ENCODE measurements around the gene ZNF586.

Gene ZNF586

DNA sequence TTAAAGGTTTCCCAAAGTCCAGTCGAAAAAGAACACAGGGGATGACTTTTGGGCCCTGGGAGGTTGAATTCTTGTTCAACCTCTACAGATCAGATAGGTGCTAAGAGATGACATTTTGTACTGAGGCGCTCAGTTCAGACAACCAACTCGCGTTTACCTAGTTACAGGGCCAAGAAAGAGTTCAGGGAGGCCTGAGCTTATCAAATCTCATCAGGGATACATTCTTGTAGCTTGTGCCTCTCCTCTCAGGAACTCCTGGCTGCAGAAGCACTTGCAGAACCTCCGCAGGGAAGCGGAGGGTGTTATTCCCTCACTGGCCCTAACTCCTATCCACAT lies 22.0 kb upstream of the ZNF586 start:
- DNase-seq (ENCODE audit: low spot score) = no peak
- TF ChIP-seq, protein P1, sequence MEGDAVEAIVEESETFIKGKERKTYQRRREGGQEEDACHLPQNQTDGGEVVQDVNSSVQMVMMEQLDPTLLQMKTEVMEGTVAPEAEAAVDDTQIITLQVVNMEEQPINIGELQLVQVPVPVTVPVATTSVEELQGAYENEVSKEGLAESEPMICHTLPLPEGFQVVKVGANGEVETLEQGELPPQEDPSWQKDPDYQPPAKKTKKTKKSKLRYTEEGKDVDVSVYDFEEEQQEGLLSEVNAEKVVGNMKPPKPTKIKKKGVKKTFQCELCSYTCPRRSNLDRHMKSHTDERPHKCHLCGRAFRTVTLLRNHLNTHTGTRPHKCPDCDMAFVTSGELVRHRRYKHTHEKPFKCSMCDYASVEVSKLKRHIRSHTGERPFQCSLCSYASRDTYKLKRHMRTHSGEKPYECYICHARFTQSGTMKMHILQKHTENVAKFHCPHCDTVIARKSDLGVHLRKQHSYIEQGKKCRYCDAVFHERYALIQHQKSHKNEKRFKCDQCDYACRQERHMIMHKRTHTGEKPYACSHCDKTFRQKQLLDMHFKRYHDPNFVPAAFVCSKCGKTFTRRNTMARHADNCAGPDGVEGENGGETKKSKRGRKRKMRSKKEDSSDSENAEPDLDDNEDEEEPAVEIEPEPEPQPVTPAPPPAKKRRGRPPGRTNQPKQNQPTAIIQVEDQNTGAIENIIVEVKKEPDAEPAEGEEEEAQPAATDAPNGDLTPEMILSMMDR (IDR thresholded peaks at IDR 0.05; ENCODE audit: borderline replicate concordance, control extremely low read depth, extremely low read depth, insufficient read depth, missing control alignments) = no peak
- in situ Hi-C loops (cut with MboI; ENCODE audit: low sequenced_read_pairs, unreplicated experiment) = no loop called here

DNA sequence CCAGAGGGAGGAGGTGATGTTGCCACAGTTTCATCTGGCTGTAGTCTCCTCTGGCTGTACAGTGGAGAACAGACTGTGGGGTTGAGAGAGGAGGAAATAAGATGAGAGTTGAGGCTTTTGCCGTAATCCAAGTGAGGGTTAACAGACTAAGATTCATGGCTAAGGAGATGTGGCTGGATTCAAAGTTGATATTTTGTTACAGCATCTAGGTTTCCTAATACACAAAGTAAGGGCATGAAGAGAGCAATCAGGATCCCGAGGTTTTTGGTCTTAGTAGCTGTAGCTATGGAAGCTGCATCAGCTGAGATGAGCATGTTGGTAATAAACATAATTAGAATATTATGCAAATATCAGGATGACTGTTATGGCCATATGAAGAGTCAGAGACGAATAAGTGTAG lies 21.4 kb upstream of the ZNF586 start:
- in situ Hi-C loops (cut with MboI; ENCODE audit: low sequenced_read_pairs, unreplicated experiment) = no loop called here
- no peak for DNase-seq (ENCODE audit: low spot score)
- TF ChIP-seq, protein P1 (IDR thresholded peaks at IDR 0.05; ENCODE audit: borderline replicate concordance, control extremely low read depth, extremely low read depth, insufficient read depth, missing control alignments) = no peak

DNA sequence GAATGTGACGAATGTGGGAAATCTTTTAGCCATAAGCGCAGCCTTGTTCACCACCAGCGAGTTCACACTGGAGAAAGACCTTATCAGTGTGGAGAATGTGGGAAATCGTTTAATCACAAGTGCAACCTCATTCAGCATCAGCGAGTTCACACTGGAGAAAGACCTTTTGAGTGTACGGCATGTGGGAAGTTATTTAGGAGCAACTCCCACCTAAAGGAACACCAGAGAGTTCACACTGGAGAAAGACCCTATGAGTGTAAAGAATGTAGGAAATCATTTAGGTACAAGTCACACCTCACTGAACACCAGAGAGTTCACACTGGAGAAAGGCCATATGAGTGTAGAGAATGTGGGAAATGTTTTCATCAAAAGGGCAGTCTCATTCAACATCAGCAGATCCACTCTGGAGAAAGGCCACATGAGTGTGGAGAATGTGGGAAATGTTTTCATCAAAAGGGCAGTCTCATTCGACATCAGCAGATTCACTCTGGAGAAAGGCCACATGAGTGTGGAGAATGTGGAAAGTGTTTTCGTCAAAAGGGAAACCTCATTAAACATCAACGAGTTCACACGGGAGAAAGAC lies 15.3 kb upstream of the ZNF586 start:
- no peak for DNase-seq (ENCODE audit: low spot score)
- TF ChIP-seq, protein P1 (IDR thresholded peaks at IDR 0.05; ENCODE audit: borderline replicate concordance, control extremely low read depth, extremely low read depth, insufficient read depth, missing control alignments) = no peak
- in situ Hi-C loops (cut with MboI; ENCODE audit: low sequenced_read_pairs, unreplicated experiment) = no loop called here

DNA sequence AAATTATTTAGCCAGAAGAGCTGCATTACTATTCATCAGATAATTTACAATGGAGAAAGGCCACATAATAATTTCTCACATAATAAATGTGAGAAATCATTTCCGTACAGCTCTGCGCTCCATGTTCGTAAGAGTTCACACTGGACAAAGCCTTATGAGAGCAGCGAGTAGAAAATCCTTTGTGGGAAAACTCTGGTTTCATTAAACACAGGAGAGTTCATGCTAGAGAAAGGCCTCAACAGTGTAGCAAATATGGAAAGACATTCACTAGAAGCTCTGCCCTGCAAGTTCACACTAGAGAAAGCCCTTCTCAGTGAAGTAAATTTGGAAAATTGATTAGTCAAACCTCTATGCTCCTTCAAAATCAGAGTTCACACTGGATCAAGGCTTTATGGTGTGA lies 14.4 kb upstream of the ZNF586 start:
- TF ChIP-seq, protein P1 (IDR thresholded peaks at IDR 0.05; ENCODE audit: borderline replicate concordance, control extremely low read depth, extremely low read depth, insufficient read depth, missing control alignments) = no peak
- in situ Hi-C loops (cut with MboI; ENCODE audit: low sequenced_read_pairs, unreplicated experiment) = no loop called here
- DNase-seq (ENCODE audit: low spot score) = no peak

DNA sequence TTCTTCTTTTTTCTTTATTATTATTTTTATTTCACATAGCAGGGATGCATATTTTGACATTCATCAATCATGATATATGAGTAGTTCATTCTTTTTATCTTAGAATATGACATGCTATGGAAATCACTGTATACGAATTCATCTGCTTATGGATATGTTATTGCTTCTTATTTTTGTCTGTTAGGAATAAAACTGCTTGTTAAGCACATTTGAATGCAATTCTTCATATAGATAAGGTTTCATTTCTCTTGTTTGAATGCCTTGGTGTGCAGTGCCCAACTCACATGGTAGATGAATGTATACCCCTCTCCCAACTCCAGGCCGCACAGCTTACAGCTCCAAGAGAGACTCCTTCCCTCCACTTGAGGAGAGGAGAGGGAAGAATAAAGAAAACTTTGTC lies 11.5 kb upstream of the ZNF586 start:
- in situ Hi-C loops (cut with MboI; ENCODE audit: low sequenced_read_pairs, unreplicated experiment) = no loop called here
- TF ChIP-seq, protein P1 (IDR thresholded peaks at IDR 0.05; ENCODE audit: borderline replicate concordance, control extremely low read depth, extremely low read depth, insufficient read depth, missing control alignments) = no peak
- DNase-seq (ENCODE audit: low spot score) = no peak

DNA sequence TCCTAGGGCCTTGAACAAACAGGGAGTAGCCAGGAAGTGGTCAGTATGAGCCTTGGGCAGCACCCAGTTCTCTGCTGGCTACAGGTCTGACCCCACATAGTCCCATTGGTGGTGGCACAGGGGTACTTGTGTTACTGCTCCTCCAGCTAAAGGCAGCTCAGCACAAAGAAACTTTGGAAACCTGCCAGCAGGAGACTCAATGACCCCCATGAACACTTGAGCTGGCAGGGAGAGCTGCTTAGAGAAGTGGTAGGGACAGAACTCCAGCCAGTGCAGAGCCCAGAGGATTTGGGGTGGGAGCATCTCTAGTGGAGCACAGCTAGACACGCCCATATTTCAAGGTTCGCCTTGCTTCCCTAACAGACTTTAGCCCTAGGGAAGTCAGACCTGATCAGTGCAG lies 10.4 kb upstream of the ZNF586 start:
- TF ChIP-seq, protein P1 (IDR thresholded peaks at IDR 0.05; ENCODE audit: borderline replicate concordance, control extremely low read depth, extremely low read depth, insufficient read depth, missing control alignments) = no peak
- DNase-seq (ENCODE audit: low spot score) = no peak
- in situ Hi-C loops (cut with MboI; ENCODE audit: low sequenced_read_pairs, unreplicated experiment) = no loop called here

DNA sequence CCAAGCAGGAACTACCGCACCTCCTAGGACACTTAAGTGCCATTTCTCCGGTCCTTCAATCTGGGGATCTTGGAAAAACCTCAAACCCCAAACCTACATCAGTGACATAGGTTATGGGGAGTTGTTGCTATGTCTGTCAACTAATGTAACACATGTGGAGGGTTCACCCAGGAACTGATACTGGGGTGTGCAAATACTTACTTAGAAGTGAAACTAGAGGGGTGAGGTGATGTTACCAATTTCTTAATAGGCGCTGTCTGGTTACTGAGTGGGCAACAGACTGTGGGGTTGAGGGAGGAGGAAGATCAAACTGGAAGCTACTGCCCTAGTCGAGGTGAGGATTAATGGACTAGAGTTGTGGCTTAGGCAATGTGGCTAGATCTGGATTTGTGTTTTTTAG lies 1.9 kb downstream of the ZNF586 start:
- no peak for DNase-seq (ENCODE audit: low spot score)
- TF ChIP-seq, protein P1 (IDR thresholded peaks at IDR 0.05; ENCODE audit: borderline replicate concordance, control extremely low read depth, extremely low read depth, insufficient read depth, missing control alignments) = no peak
- in situ Hi-C loops (cut with MboI; ENCODE audit: low sequenced_read_pairs, unreplicated experiment) = no loop called here

All from GM13976 (cell line).